PC-9 (cell line): ENCODE results near the gene DNAH2.

ENCODE experiments used
- CTCF ChIP-seq: fragments of 200-600 bp; sonication (generic); conservative IDR thresholded peaks from 2 replicates; pipeline ENCODE4 v1.6.1; 2017; ENCODE audit warnings: mixed run types, antibody characterized with exemption, mild to moderate bottlenecking, moderate library complexity
- EZH2 ChIP-seq: fragments of 200-600 bp; sonication (generic); IDR thresholded peaks from 2 replicates; pipeline ENCODE4 v1.8.0; 2017; ENCODE audit warnings: antibody characterized with exemption, low read depth

- no peak for TF ChIP-seq CTCF
- TF ChIP-seq EZH2, result no peak
These were observed 123.9 kb downstream of the DNAH2 start for GRCh38 chr17:7841396-7841914.
